HepG2 (cell line): Measurements from ENCODE around the gene AUTS2. TPM values are rescaled to one million over a fixed set of nuclear protein-coding genes. Genes with fewer than 3 reads are reported as not detected.
A peak's percentile ranks its signal among the peaks of the same experiment; 100 is the strongest.

Experiments
- ATAC-seq: fragments of 200-7000 bp; cut with Tn5 transposase; 3 replicates; pipeline ENCODE4 v1.9.1; 2020; ENCODE audit warnings: mild to moderate bottlenecking, moderate library complexity
- BruUV-seq: library from RNA; stranded (reverse); fragments of 400-500 nt; replicated peaks from 2 replicates; lab custom pipeline; 2021; lab: Mats Ljungman, UMichigan
- CTCF ChIA-PET: fragments of 300-600 bp; formaldehyde crosslinking; extraction: SDS; loops from one replicate; lab custom pipeline; 2021; ENCODE audit warnings: low total read pairs, inconsistent platforms, low intra/inter-chr PET ratio; lab: Yijun Ruan, JAX
- POLR2A ChIA-PET: fragments of 350-600 bp; sonication (Branson Sonifier 250); formaldehyde crosslinking; loops from one replicate; lab custom pipeline; 2020; ENCODE audit warnings: antibody characterized with exemption, inconsistent platforms; lab: Yijun Ruan, JAX
- DNase-seq: peaks from one replicate; pipeline ENCODE4 v3.0.0-alpha.2; 2015; ENCODE audit warnings: low spot score
- FAIRE-seq: peaks from 3 replicates; lab custom pipeline; 2011; peaks lifted over from hg19 to GRCh38; lab: Jason Lieb, UNC
- H2AFZ ChIP-seq: one replicate; pipeline ENCODE4 v1.6.1; 2011; ENCODE audit warnings: low read length, inconsistent platforms
- H3K27ac ChIP-seq: fragments of 300-600 bp; 3 replicates; pipeline ENCODE4 v1.8.0; 2011; ENCODE audit warnings: mixed run types, mild to moderate bottlenecking, mixed read lengths, low read length, inconsistent platforms; ENCODE audit not compliant: insufficient read depth; ENCODE audit errors: extremely low read length
- H3K27me3 ChIP-seq, 2 experiments: fragments of 200-600 bp in 1 of 2; 2 replicates in 1 of 2; 3 replicates in 1 of 2; pipeline versions ENCODE4 v1.6.0 to v1.8.0; 2011; ENCODE audit warnings: low read length in 2 of 2, mild to moderate bottlenecking in 2 of 2, moderate library complexity in 2 of 2, inconsistent platforms in 1 of 2; ENCODE audit not compliant: insufficient read depth in 2 of 2, control insufficient read depth in 1 of 2
- H3K36me3 ChIP-seq, 2 experiments: fragments of 200-600 bp in 1 of 2; replicated peaks in 1 of 2; 2 replicates in 1 of 2; 3 replicates in 1 of 2; pipeline versions ENCODE4 v1.5.1 to v1.8.0; 2011; ENCODE audit warnings: low read length in 2 of 2, inconsistent platforms in 1 of 2; ENCODE audit not compliant: insufficient read depth in 2 of 2, control insufficient read depth in 1 of 2
- H3K4me1 ChIP-seq: 2 replicates; pipeline ENCODE4 v1.5.1; 2012; ENCODE audit warnings: low read length, inconsistent platforms; ENCODE audit not compliant: insufficient read depth
- H3K4me2 ChIP-seq: 2 replicates; pipeline ENCODE4 v1.6.0; 2011; ENCODE audit warnings: low read depth, low read length, inconsistent platforms
- H3K4me3 ChIP-seq, 3 experiments: fragments of 200-600 bp in 1 of 3; sonication (generic), shearing (Covaris generic) in 1 of 3; replicated peaks in 1 of 3; 2 replicates each; pipeline ENCODE4 v1.5.1; 2011 to 2016; ENCODE audit warnings: low read length in 3 of 3, inconsistent platforms in 2 of 3, low read depth in 2 of 3, mild to moderate bottlenecking in 2 of 3, control low read depth in 1 of 3, mixed read lengths in 1 of 3; ENCODE audit not compliant: insufficient read depth in 1 of 3
- H3K79me2 ChIP-seq: one replicate; pipeline ENCODE4 v1.6.1; 2011; ENCODE audit warnings: low read length, inconsistent platforms; ENCODE audit not compliant: insufficient read depth
- H3K9ac ChIP-seq: 2 replicates; pipeline ENCODE4 v1.6.0; 2011; ENCODE audit warnings: mild to moderate bottlenecking, low read depth, low read length, inconsistent platforms; ENCODE audit not compliant: insufficient read depth
- H3K9me3 ChIP-seq: 2 replicates; pipeline ENCODE4 v1.5.1; 2012; ENCODE audit warnings: mild to moderate bottlenecking, low read length
- H4K20me1 ChIP-seq: 2 replicates; pipeline ENCODE4 v1.6.0; 2011; ENCODE audit warnings: inconsistent platforms, mild to moderate bottlenecking, low read length, moderate library complexity; ENCODE audit not compliant: insufficient read depth
- E2F5 ChIP-seq: sonication (generic); formaldehyde crosslinking; conservative IDR thresholded peaks from 2 replicates; pipeline ENCODE4 v1.4.0; 2020; ENCODE audit warnings: missing genetic modification reagents
- FIP1L1 ChIP-seq: fragments of 200-400 bp; formaldehyde crosslinking; IDR thresholded peaks from 2 replicates; pipeline ENCODE4 v1.6.1; 2018; ENCODE audit warnings: low read depth, mild to moderate bottlenecking, low read length, moderate library complexity, borderline replicate concordance; ENCODE audit not compliant: insufficient read depth
- GZF1 ChIP-seq: sonication (generic); formaldehyde crosslinking; IDR thresholded peaks from 2 replicates; pipeline ENCODE4 v1.5.1; 2020; ENCODE audit warnings: mild to moderate bottlenecking, missing genetic modification reagents
- HNRNPH1 ChIP-seq: fragments of 200-400 bp; formaldehyde crosslinking; optimal IDR thresholded peaks from 2 replicates; pipeline ENCODE3; 2017; ENCODE audit warnings: mild to moderate bottlenecking, low read depth, low read length
- HNRNPL ChIP-seq: fragments of 200-400 bp; formaldehyde crosslinking; IDR thresholded peaks from 2 replicates; pipeline ENCODE4 v1.6.1; 2017; ENCODE audit warnings: mild to moderate bottlenecking, low read depth, low read length
- RBAK ChIP-seq: sonication (generic); formaldehyde crosslinking; IDR thresholded peaks from 2 replicates; pipeline ENCODE4 v1.5.1; 2020; ENCODE audit warnings: mild to moderate bottlenecking, missing genetic modification reagents
- U2AF1 ChIP-seq: fragments of 200-400 bp; formaldehyde crosslinking; optimal IDR thresholded peaks from 2 replicates; pipeline ENCODE3; 2017; ENCODE audit warnings: mild to moderate bottlenecking, low read depth, low read length
- ZFP1 ChIP-seq: IDR thresholded peaks from 2 replicates; pipeline ENCODE4 v1.6.1; 2016
- ZFP36 ChIP-seq: fragments of 150-350 bp; IDR thresholded peaks from 2 replicates; pipeline ENCODE4 v1.6.1; 2018; ENCODE audit warnings: borderline replicate concordance, low read length, low read depth; ENCODE audit not compliant: partially characterized antibody
- ZNF12 ChIP-seq: sonication (generic); formaldehyde crosslinking; IDR thresholded peaks from 2 replicates; pipeline ENCODE4 v1.5.0; 2020; ENCODE audit warnings: missing genetic modification reagents
- ZNF317 ChIP-seq: sonication (generic); formaldehyde crosslinking; IDR thresholded peaks from 2 replicates; pipeline ENCODE4 v1.5.0; 2020; ENCODE audit warnings: mild to moderate bottlenecking, missing genetic modification reagents
- ZNF326 ChIP-seq: sonication (generic); formaldehyde crosslinking; IDR thresholded peaks from 2 replicates; pipeline ENCODE4 v1.4.0; 2020; ENCODE audit warnings: missing genetic modification reagents, borderline replicate concordance
- ZNF335 ChIP-seq: sonication (generic); formaldehyde crosslinking; IDR thresholded peaks from 2 replicates; pipeline ENCODE4 v1.4.0; 2020; ENCODE audit warnings: missing genetic modification reagents
- ZNF552 ChIP-seq: sonication (generic); formaldehyde crosslinking; IDR thresholded peaks from 2 replicates; pipeline ENCODE4 v1.9.0; 2022; ENCODE audit warnings: missing genetic modification reagents, mild to moderate bottlenecking, borderline replicate concordance
- ZNF850 ChIP-seq: sonication (generic); formaldehyde crosslinking; conservative IDR thresholded peaks from 2 replicates; pipeline ENCODE4 v1.9.0; 2021; ENCODE audit warnings: mild to moderate bottlenecking, missing genetic modification reagents
- ZNF879 ChIP-seq: sonication (generic); formaldehyde crosslinking; IDR thresholded peaks from 2 replicates; pipeline ENCODE4 v1.8.1; 2023; ENCODE audit warnings: missing genetic modification reagents
- WGBS: methylation state at CpG from one replicate; pipeline ENCODE4 v1.1.6; 2017; ENCODE audit warnings: low lambda C conversion rate; 5-methylcytosine and 5-hydroxymethylcytosine counted together
- in situ Hi-C: cut with HindIII; loops from 2 replicates; pipeline ENCODE4 v1.10.0; 2017; ENCODE audit warnings: low pct_unique_long_range_greater_than_20kb; ENCODE audit not compliant: extremely low pct_ligation_motif_present
- intact Hi-C: fragments of 100-400 bp; cut with micrococcal nuclease; formaldehyde crosslinking; loops from one replicate; pipeline ENCODE4 v1.10.0; 2022; ENCODE audit not compliant: unreplicated experiment
- polyA plus RNA-seq, 8 experiments: library from polyadenylated mRNA; depleted of rRNA in 3 of 8; stranded (reverse) in 7 of 8; unstranded in 1 of 8; fragments of >200 nt; fragmentation: Illumina TruSeq in 4 of 8; extraction: Trizol in 4 of 8; gene quantifications; 2 replicates each; pipeline versions ENCODE4 v1.2.1 to v1.2.3, GENCODE V29; 2011 to 2016; ENCODE audit warnings: low read depth in 4 of 8, missing spikeins in 1 of 8, mixed read lengths in 1 of 8; ENCODE audit not compliant: insufficient read depth in 1 of 8
- total RNA-seq, 5 experiments: library from RNA; depleted of rRNA; stranded (reverse); fragments of >200 nt; fragmentation: Illumina TruSeq; extraction: Trizol; gene quantifications; 2 replicates each; pipeline ENCODE4 v1.2.3, GENCODE V29; 2016; ENCODE audit warnings: low read depth in 1 of 5
- TF ChIP-seq, protein P1 (sequence below): sonication (generic); formaldehyde crosslinking; IDR thresholded peaks from 2 replicates; pipeline ENCODE4 v1.5.0; 2020; ENCODE audit warnings: missing genetic modification reagents
- TF ChIP-seq, protein P2 (sequence below): sonication (generic); formaldehyde crosslinking; IDR thresholded peaks from 2 replicates; pipeline ENCODE4 v1.5.1; 2020; ENCODE audit warnings: missing genetic modification reagents, mild to moderate bottlenecking, borderline replicate concordance

Gene AUTS2
- total and polyA plus RNA-seq, 2 of the 13 experiments (the other 11 are each of a cell fraction or from before 2014, with no cell fraction given), result 0.38 TPM; not detected in 1

GRCh38 chr7:70229242-70229641 is 631.0 kb downstream of the AUTS2 start:
- ATAC-seq, result no peak
- DNase-seq, result no peak
- BruUV-seq, result no TSS peak
- POLR2A ChIA-PET, result no interaction called here
- in situ Hi-C loops (no loop called here), intact Hi-C loops (no loop called here)
- H3K9ac ChIP-seq, result no peak overlapping the region
- H3K4me2 ChIP-seq, result no peak overlapping the region
- TF ChIP-seq ZNF317 (CRISPR knock-in tag) (peak; percentile 98), ZNF335 (CRISPR knock-in tag) (no peak)
- no peak overlapping the region for H2AFZ ChIP-seq
- CTCF ChIA-PET, result no interaction called here
- H3K27ac ChIP-seq, result no peak overlapping the region
- H3K9me3 ChIP-seq, result peaks cover 23% of the 10 kb centered on the region
- H3K79me2 ChIP-seq, result no peaks in the 10 kb centered on the region
- no peaks in the 10 kb centered on the region for H4K20me1 ChIP-seq
- H3K27me3 ChIP-seq, result no peaks in the 10 kb centered on the region
- no peak for FAIRE-seq
- no peaks in the 10 kb centered on the region for H3K4me1 ChIP-seq
- no peak overlapping the region for H3K4me3 ChIP-seq
- H3K36me3 ChIP-seq, result no peaks in the 10 kb centered on the region

DNA sequence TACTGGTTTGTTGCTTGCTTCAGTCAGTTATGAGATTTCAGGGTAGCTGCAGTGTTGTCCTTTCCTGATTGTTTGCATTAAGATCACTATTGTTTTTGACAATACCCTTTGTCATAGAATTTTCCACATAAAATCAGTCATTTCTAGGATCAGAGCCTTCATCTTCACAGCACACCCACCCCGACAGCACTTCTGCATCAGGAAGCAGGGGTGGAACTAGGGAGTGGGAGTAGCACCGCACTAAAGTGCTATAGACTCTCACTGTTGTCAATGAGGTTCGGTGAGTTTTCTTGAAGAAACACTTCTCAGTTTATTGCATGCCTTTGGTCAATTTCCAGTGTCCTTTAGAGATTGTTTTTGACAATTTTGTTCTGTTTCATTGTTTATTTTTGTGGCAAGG is 632.5 kb downstream of the AUTS2 start:
- Histone ChIP-seq H4K20me1 (no peaks in the 10 kb centered on the region), H3K27ac (no peak overlapping the region), H3K27me3 (no peaks in the 10 kb centered on the region), H3K4me1 (no peaks in the 10 kb centered on the region), H3K36me3 (no peaks in the 10 kb centered on the region), H3K79me2 (no peaks in the 10 kb centered on the region), H3K9me3 (peaks cover 23% of the 10 kb centered on the region), H3K9ac (no peak overlapping the region), H3K4me2 (no peak overlapping the region), H2AFZ (no peak overlapping the region), H3K4me3 (no peak overlapping the region)
- ATAC-seq (no peak), FAIRE-seq (no peak), DNase-seq (no peak)
- BruUV-seq, result no TSS peak
- in situ Hi-C loops (no loop called here), intact Hi-C loops (no loop called here)
- ChIA-PET CTCF (no interaction called here), POLR2A (no interaction called here)
- WGBS, result 14% methylated on average over 3 of the region's 3 CpGs
- TF ChIP-seq ZNF850 (CRISPR knock-in tag) (no peak), HNRNPL (no peak), ZFP36 (no peak), ZNF552 (CRISPR knock-in tag) (no peak), E2F5 (CRISPR knock-in tag) (no peak), RBAK (CRISPR knock-in tag) (no peak), GZF1 (no peak), ZNF12 (no peak), FIP1L1 (no peak), ZNF879 (CRISPR knock-in tag) (no peak), ZNF326 (CRISPR knock-in tag) (no peak), ZFP1 (CRISPR knock-in tag) (no peak), HNRNPH1 (no peak), U2AF1 (no peak)
- TF ChIP-seq, protein P1, sequence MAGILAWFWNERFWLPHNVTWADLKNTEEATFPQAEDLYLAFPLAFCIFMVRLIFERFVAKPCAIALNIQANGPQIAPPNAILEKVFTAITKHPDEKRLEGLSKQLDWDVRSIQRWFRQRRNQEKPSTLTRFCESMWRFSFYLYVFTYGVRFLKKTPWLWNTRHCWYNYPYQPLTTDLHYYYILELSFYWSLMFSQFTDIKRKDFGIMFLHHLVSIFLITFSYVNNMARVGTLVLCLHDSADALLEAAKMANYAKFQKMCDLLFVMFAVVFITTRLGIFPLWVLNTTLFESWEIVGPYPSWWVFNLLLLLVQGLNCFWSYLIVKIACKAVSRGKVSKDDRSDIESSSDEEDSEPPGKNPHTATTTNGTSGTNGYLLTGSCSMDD, result no peak
- TF ChIP-seq, protein P2, sequence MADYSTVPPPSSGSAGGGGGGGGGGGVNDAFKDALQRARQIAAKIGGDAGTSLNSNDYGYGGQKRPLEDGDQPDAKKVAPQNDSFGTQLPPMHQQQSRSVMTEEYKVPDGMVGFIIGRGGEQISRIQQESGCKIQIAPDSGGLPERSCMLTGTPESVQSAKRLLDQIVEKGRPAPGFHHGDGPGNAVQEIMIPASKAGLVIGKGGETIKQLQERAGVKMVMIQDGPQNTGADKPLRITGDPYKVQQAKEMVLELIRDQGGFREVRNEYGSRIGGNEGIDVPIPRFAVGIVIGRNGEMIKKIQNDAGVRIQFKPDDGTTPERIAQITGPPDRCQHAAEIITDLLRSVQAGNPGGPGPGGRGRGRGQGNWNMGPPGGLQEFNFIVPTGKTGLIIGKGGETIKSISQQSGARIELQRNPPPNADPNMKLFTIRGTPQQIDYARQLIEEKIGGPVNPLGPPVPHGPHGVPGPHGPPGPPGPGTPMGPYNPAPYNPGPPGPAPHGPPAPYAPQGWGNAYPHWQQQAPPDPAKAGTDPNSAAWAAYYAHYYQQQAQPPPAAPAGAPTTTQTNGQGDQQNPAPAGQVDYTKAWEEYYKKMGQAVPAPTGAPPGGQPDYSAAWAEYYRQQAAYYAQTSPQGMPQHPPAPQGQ (CRISPR knock-in tag), result no peak
